DOHH2 (cell line): ENCODE results near the gene TERT.

Experiments
- H3F3A ChIP-seq: fragments of 200-600 bp; sonication (generic), shearing (Covaris generic); 2 replicates; pipeline ENCODE4 v1.6.0; 2016; ENCODE audit warnings: antibody characterized with exemption, mild to moderate bottlenecking; ENCODE audit not compliant: control insufficient read depth, insufficient read depth
- H3K27ac ChIP-seq: fragments of 200-600 bp; sonication (generic); 2 replicates; pipeline ENCODE4 v1.5.1; 2014; ENCODE audit warnings: low read depth, mild to moderate bottlenecking, low read length, moderate library complexity
- H3K27me3 ChIP-seq: fragments of 200-600 bp; sonication (generic); 2 replicates; pipeline ENCODE4 v1.6.1; 2014; ENCODE audit warnings: mild to moderate bottlenecking, low read length, mixed read lengths; ENCODE audit not compliant: control insufficient read depth
- H3K36me3 ChIP-seq: fragments of 200-600 bp; sonication (generic); 2 replicates; pipeline ENCODE4 v1.6.1; 2014; ENCODE audit warnings: mild to moderate bottlenecking, low read length, moderate library complexity, mixed read lengths; ENCODE audit not compliant: control insufficient read depth
- H3K4me1 ChIP-seq: fragments of 200-600 bp; sonication (generic); 2 replicates; pipeline ENCODE4 v1.6.1; 2014; ENCODE audit warnings: mild to moderate bottlenecking, low read length, mixed read lengths; ENCODE audit not compliant: control insufficient read depth
- H3K4me2 ChIP-seq: fragments of 200-600 bp; sonication (generic); 2 replicates; pipeline ENCODE4 v1.6.0; 2014; ENCODE audit warnings: mild to moderate bottlenecking, low read length, moderate library complexity
- H3K4me3 ChIP-seq: fragments of 200-600 bp; sonication (generic); 2 replicates; pipeline ENCODE4 v1.5.1; 2014; ENCODE audit warnings: mild to moderate bottlenecking, low read length, mixed read lengths
- H3K79me2 ChIP-seq: fragments of 200-600 bp; sonication (generic); 2 replicates; pipeline ENCODE4 v1.6.1; 2014; ENCODE audit warnings: mild to moderate bottlenecking, low read length, mixed read lengths; ENCODE audit not compliant: control insufficient read depth
- H3K9me2 ChIP-seq: fragments of 200-600 bp; sonication (generic); replicated peaks from 2 replicates; pipeline ENCODE4 v1.6.1; 2014; ENCODE audit warnings: mild to moderate bottlenecking, low read length, mixed read lengths; ENCODE audit not compliant: control insufficient read depth
- H3K9me3 ChIP-seq: fragments of 200-600 bp; sonication (generic); 2 replicates; pipeline ENCODE4 v1.6.1; 2014; ENCODE audit warnings: antibody characterized with exemption, low read length, mixed read lengths; ENCODE audit not compliant: control insufficient read depth, insufficient read depth
- H4K20me1 ChIP-seq: fragments of 200-600 bp; sonication (generic); 2 replicates; pipeline ENCODE4 v1.6.0; 2014; ENCODE audit warnings: low read depth, mild to moderate bottlenecking, antibody characterized with exemption, low read length, moderate library complexity; ENCODE audit not compliant: control insufficient read depth, insufficient read depth
- EZH2phosphoT487 ChIP-seq: fragments of 200-600 bp; sonication (generic); IDR thresholded peaks from 2 replicates; pipeline ENCODE4 v1.6.1; 2017; ENCODE audit warnings: borderline replicate concordance, mild to moderate bottlenecking, antibody characterized with exemption, low read length, moderate library complexity, mixed read lengths
- TF ChIP-seq, protein P1 (sequence below): fragments of 200-600 bp; sonication (generic); IDR thresholded peaks from one replicate; pipeline ENCODE4 v1.5.1; 2014; ENCODE audit warnings: antibody characterized with exemption, mild to moderate bottlenecking, low read depth, low read length; ENCODE audit not compliant: poor library complexity, severe bottlenecking

TERT gene

DNA sequence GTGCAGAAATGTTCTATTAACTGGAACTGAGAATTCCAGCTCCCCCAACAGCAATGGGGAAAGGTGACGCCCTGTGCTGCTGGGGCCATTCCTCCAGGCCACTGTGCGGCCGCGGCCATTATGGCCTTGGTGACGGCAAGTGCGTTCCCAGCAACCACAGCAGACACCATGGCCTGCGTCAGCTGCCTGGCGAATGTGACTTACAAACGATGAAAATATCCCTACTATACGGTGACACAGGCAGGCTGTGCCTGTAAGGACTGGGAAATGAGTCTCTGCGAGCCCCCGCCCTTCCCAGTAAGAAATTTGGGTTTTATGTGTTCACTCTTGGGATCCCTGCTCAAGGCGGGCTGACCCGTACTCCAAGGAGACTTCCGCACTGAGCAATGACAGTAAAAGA is 29.4 kb upstream of the TERT start:
- TF ChIP-seq, protein P1, sequence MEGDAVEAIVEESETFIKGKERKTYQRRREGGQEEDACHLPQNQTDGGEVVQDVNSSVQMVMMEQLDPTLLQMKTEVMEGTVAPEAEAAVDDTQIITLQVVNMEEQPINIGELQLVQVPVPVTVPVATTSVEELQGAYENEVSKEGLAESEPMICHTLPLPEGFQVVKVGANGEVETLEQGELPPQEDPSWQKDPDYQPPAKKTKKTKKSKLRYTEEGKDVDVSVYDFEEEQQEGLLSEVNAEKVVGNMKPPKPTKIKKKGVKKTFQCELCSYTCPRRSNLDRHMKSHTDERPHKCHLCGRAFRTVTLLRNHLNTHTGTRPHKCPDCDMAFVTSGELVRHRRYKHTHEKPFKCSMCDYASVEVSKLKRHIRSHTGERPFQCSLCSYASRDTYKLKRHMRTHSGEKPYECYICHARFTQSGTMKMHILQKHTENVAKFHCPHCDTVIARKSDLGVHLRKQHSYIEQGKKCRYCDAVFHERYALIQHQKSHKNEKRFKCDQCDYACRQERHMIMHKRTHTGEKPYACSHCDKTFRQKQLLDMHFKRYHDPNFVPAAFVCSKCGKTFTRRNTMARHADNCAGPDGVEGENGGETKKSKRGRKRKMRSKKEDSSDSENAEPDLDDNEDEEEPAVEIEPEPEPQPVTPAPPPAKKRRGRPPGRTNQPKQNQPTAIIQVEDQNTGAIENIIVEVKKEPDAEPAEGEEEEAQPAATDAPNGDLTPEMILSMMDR, result no peak
- no peak for TF ChIP-seq EZH2phosphoT487
- no peak overlapping the region for H3K27ac ChIP-seq
- no peak overlapping the region for H3K4me2 ChIP-seq
- H3F3A ChIP-seq, result no peaks in the 10 kb centered on the region
- peaks cover 15% of the 10 kb centered on the region for H3K79me2 ChIP-seq
- H3K4me3 ChIP-seq, result no peak overlapping the region
- no peaks in the 10 kb centered on the region for H3K9me2 ChIP-seq
- H3K36me3 ChIP-seq, result peaks cover 85% of the 10 kb centered on the region
- no peaks in the 10 kb centered on the region for H3K27me3 ChIP-seq
- H4K20me1 ChIP-seq, result peaks cover 2% of the 10 kb centered on the region
- H3K4me1 ChIP-seq, result peaks cover 11% of the 10 kb centered on the region
- no peaks in the 10 kb centered on the region for H3K9me3 ChIP-seq

DNA sequence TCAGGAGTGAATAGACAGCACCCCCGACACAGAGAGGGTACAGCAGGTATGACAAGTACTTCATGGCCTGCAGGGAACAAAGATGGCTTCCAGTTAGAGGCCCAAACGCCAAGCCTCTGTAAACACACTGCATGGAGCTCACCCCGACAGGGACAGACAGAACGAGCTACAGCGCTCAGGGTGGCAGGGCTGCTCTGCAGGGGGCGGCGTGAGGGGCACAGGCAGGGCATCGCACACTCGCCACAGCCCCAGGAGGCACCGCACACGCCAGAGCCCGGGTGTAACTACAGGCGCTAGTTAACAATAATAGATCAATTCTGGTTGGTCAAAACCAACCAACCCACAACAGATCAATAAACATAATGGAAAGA is 28.9 kb upstream of the TERT start:
- H3F3A ChIP-seq, result 0 out of 2 replicates have a peak, but pooled peaks cover under 1% of the 10 kb centered on the region
- no peak overlapping the region for H3K27ac ChIP-seq
- peaks cover 16% of the 10 kb centered on the region for H3K4me1 ChIP-seq
- H4K20me1 ChIP-seq, result peaks cover 2% of the 10 kb centered on the region; the same call in 1 of the 2 replicates
- H3K27me3 ChIP-seq, result no peaks in the 10 kb centered on the region
- H3K4me3 ChIP-seq, result no peak overlapping the region
- no peak overlapping the region for H3K4me2 ChIP-seq
- TF ChIP-seq, protein P1, result no peak
- no peak for TF ChIP-seq EZH2phosphoT487
- H3K36me3 ChIP-seq, result peaks cover 86% of the 10 kb centered on the region
- H3K79me2 ChIP-seq, result peaks cover 10% of the 10 kb centered on the region
- H3K9me2 ChIP-seq, result no peaks in the 10 kb centered on the region
- H3K9me3 ChIP-seq, result no peaks in the 10 kb centered on the region

DNA sequence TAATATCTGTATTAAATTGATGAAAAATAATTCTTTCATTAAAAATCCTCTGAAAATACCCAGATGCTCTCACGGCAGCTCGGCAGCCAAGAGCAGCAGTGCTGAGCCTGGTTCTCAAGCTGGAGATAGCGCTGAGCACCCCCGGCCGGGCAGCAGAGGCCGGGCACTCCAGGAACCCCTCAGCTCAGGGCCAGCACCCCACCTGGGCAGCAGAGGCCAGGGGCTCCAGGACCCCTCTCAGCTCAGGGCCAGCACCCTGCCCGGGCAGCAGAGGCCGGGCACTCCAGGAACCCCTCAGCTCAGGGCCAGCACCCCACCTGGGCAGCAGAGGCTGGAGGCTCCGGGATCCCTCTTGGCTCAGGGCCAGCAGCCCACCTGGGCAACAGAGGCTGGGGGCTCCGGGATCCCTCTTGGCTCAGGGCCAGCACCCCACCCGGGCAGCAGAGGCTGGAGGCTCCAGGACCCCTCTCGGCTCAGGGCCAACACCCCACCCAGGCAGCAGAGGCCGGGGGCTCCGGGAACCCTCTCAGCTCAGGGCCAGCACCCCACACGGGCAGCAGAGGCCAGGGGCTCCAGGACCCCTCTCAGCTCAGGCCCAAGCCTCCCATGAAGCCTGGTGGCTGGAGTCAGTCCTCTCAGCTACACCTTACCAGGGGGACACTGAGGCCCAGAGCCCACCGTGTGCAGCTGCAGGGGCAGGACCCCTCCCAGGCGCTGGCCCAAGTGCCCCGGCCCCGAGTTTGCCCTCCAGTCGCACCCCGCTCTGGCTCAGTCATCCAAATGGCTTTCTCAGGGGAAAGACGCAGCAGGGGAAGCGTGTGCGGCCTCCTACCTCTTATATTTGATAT is 28.3 kb upstream of the TERT start:
- H4K20me1 ChIP-seq, result no peaks in the 10 kb centered on the region
- no peaks in the 10 kb centered on the region for H3K9me2 ChIP-seq
- no peak overlapping the region for H3K4me3 ChIP-seq
- TF ChIP-seq EZH2phosphoT487, result no peak
- TF ChIP-seq, protein P1, result no peak
- no peak overlapping the region for H3K4me2 ChIP-seq
- no peaks in the 10 kb centered on the region for H3K27me3 ChIP-seq
- peaks cover 4% of the 10 kb centered on the region for H3K79me2 ChIP-seq
- peaks cover 22% of the 10 kb centered on the region for H3K4me1 ChIP-seq
- H3K9me3 ChIP-seq, result no peaks in the 10 kb centered on the region
- H3K36me3 ChIP-seq, result peaks cover 86% of the 10 kb centered on the region
- H3K27ac ChIP-seq, result no peak overlapping the region
- peaks cover 6% of the 10 kb centered on the region; the same call in 1 of the 2 replicates for H3F3A ChIP-seq
